Measurements from ENCODE around the gene YTHDF2.
"Not testable (repeated sequence)": the region's sequence is repeated elsewhere in the genome, so short reads cannot be mapped to it uniquely, and the experiment has no call there.

Gene YTHDF2

GRCh38 chr1:28720376-28720775 is 16.4 kb upstream of the YTHDF2 start:
- no peaks in the 10 kb centered on the region for H3K36me3 ChIP-seq (ENCODE audit: low read length)
- H4K20me1 ChIP-seq (ENCODE audit: low read depth, low read length): no peaks in the 10 kb centered on the region
- no peaks in the 10 kb centered on the region for H3K79me2 ChIP-seq (ENCODE audit: insufficient read depth, low read length)
- no peak for TF ChIP-seq EZH2phosphoT487 (conservative IDR thresholded peaks at IDR 0.05; ENCODE audit: low read length)
- no peak for TF ChIP-seq CTCF (IDR thresholded peaks at IDR 0.05; ENCODE audit: insufficient read depth, low read length, poor library complexity, severe bottlenecking)
- H3K27me3 ChIP-seq (ENCODE audit: low read length): no peaks in the 10 kb centered on the region
- H3K4me2 ChIP-seq (ENCODE audit: low read depth, low read length, poor library complexity, severe bottlenecking): no peak overlapping the region
- no peak overlapping the region for H3K4me3 ChIP-seq (ENCODE audit: insufficient read depth, low read length, poor library complexity, severe bottlenecking)
- no peaks in the 10 kb centered on the region for H3K9me2 ChIP-seq (replicated peaks; ENCODE audit: insufficient read depth, low read length)
- no peak overlapping the region for H3K27ac ChIP-seq (ENCODE audit: low read depth, low read length)
- H3F3A ChIP-seq (ENCODE audit: insufficient read depth): no peaks in the 10 kb centered on the region
- no peak overlapping the region for H3K9ac ChIP-seq (ENCODE audit: low read length)
- no peaks in the 10 kb centered on the region for H3K9me3 ChIP-seq (ENCODE audit: insufficient read depth, low read length)
- H2AFZ ChIP-seq (ENCODE audit: low read depth, low read length, severe bottlenecking): no peak overlapping the region

- H3K9ac ChIP-seq (ENCODE audit: low read length); H3K27me3 ChIP-seq (ENCODE audit: low read length); H3K36me3 ChIP-seq (ENCODE audit: low read length); H4K20me1 ChIP-seq (ENCODE audit: low read depth, low read length); H3K9me3 ChIP-seq (ENCODE audit: insufficient read depth, low read length); H3K4me2 ChIP-seq (ENCODE audit: low read depth, low read length, poor library complexity, severe bottlenecking); H3F3A ChIP-seq (ENCODE audit: insufficient read depth); H3K27ac ChIP-seq (ENCODE audit: low read depth, low read length); H2AFZ ChIP-seq (ENCODE audit: low read depth, low read length, severe bottlenecking); H3K9me2 ChIP-seq (replicated peaks; ENCODE audit: insufficient read depth, low read length); H3K79me2 ChIP-seq (ENCODE audit: insufficient read depth, low read length); H3K4me3 ChIP-seq (ENCODE audit: insufficient read depth, low read length, poor library complexity, severe bottlenecking): not testable (repeated sequence)
These were observed 14.8 kb upstream of the YTHDF2 start for GRCh38 chr1:28721927-28722326.

GRCh38 chr1:28725365-28725764 is 11.4 kb upstream of the YTHDF2 start:
- H3K27me3 ChIP-seq (ENCODE audit: low read length); H2AFZ ChIP-seq (ENCODE audit: low read depth, low read length, severe bottlenecking); H4K20me1 ChIP-seq (ENCODE audit: low read depth, low read length); H3F3A ChIP-seq (ENCODE audit: insufficient read depth); H3K36me3 ChIP-seq (ENCODE audit: low read length); H3K4me3 ChIP-seq (ENCODE audit: insufficient read depth, low read length, poor library complexity, severe bottlenecking); H3K4me2 ChIP-seq (ENCODE audit: low read depth, low read length, poor library complexity, severe bottlenecking); H3K27ac ChIP-seq (ENCODE audit: low read depth, low read length); H3K9me3 ChIP-seq (ENCODE audit: insufficient read depth, low read length); H3K9ac ChIP-seq (ENCODE audit: low read length); H3K79me2 ChIP-seq (ENCODE audit: insufficient read depth, low read length); H3K9me2 ChIP-seq (replicated peaks; ENCODE audit: insufficient read depth, low read length): not testable (repeated sequence)

- peaks cover 7% of the 10 kb centered on the region; the same call in 1 of the 2 replicates for H3F3A ChIP-seq (ENCODE audit: insufficient read depth)
- peaks cover 22% of the 10 kb centered on the region; the same call in 1 of the 2 replicates for H4K20me1 ChIP-seq (ENCODE audit: low read depth, low read length)
- peak overlapping the region; percentile 49 for H3K4me3 ChIP-seq (ENCODE audit: insufficient read depth, low read length, poor library complexity, severe bottlenecking)
- H3K4me2 ChIP-seq (ENCODE audit: low read depth, low read length, poor library complexity, severe bottlenecking): peak overlapping the region; percentile 71
- no peaks in the 10 kb centered on the region for H3K9me2 ChIP-seq (replicated peaks; ENCODE audit: insufficient read depth, low read length)
- H3K79me2 ChIP-seq (ENCODE audit: insufficient read depth, low read length): peaks cover 41% of the 10 kb centered on the region
- peak overlapping the region; percentile 39; the same call in 1 of the 2 replicates for H3K27ac ChIP-seq (ENCODE audit: low read depth, low read length)
- peak overlapping the region; percentile 100 for H2AFZ ChIP-seq (ENCODE audit: low read depth, low read length, severe bottlenecking)
- H3K27me3 ChIP-seq (ENCODE audit: low read length): no peaks in the 10 kb centered on the region
- TF ChIP-seq CTCF (IDR thresholded peaks at IDR 0.05; ENCODE audit: insufficient read depth, low read length, poor library complexity, severe bottlenecking): no peak
- no peak for TF ChIP-seq EZH2phosphoT487 (conservative IDR thresholded peaks at IDR 0.05; ENCODE audit: low read length)
- H3K9me3 ChIP-seq (ENCODE audit: insufficient read depth, low read length): no peaks in the 10 kb centered on the region
- peak overlapping the region; percentile 98 for H3K9ac ChIP-seq (ENCODE audit: low read length)
- H3K36me3 ChIP-seq (ENCODE audit: low read length): peaks cover 22% of the 10 kb centered on the region
These were observed 735 bp upstream of the YTHDF2 start for GRCh38 chr1:28735961-28736449.

Measured in SU-DHL-6 (cell line).